Superior temporal gyrus (tissue), 1 donor: ENCODE results near the gene ZNF844.
"Not testable (repeated sequence)": the region's sequence is repeated elsewhere in the genome, so short reads cannot be mapped to it uniquely, and the experiment has no call there.

Source experiments
- DNase-seq: peaks from one replicate; pipeline ENCODE4 v3.0.0-alpha.2; 2016; ENCODE audit errors: extremely low spot score

The ZNF844 gene

GRCh38 chr19:12064590-12065538 lies at the start of gene ZNF844:
Gene ZNF844 (plus strand): TSS chr19:12064731. CDS start chr19:12064874, 143 bp downstream.
- DNase-seq: peak; percentile 95

- DNase-seq: no peak
These were observed 49.3 kb upstream of the ZNF844 start for GRCh38 chr19:12015015-12015752.

GRCh38 chr19:12015753-12016116 lies 48.8 kb upstream of the ZNF844 start:
- DNase-seq: no peak

GRCh38 chr19:12034198-12034597 lies 30.3 kb upstream of the ZNF844 start:
- no peak for DNase-seq

- DNase-seq: peak; percentile 17
These were observed 29.9 kb upstream of the ZNF844 start for GRCh38 chr19:12034620-12035019.

GRCh38 chr19:12035220-12036172 lies 29.0 kb upstream of the ZNF844 start, which contains the start of gene ZNF433:
Gene ZNF433 (minus strand): TSS chr19:12035679. CDS start chr19:12035539, 140 bp downstream.
- peak; percentile 94 for DNase-seq

GRCh38 chr19:12042893-12043292 lies 21.6 kb upstream of the ZNF844 start:
- DNase-seq: no peak

- no peak for DNase-seq
These were observed 20.6 kb upstream of the ZNF844 start for GRCh38 chr19:12043752-12044422.

GRCh38 chr19:12047868-12048267 lies 16.7 kb upstream of the ZNF844 start:
- DNase-seq: no peak

GRCh38 chr19:12052091-12052496 lies 12.4 kb upstream of the ZNF844 start:
- no peak for DNase-seq

- DNase-seq: peak; percentile 84
These were observed 11.9 kb upstream of the ZNF844 start, which contains the start of gene ZNF878 for GRCh38 chr19:12052497-12053169. Gene ZNF878 (minus strand): TSS chr19:12052961. CDS start chr19:12052801, 160 bp downstream.

- no peak for DNase-seq
These were observed 8.7 kb upstream of the ZNF844 start for GRCh38 chr19:12055784-12056183.

- no peak for DNase-seq
These were observed 11.1 kb downstream of the ZNF844 start for GRCh38 chr19:12075538-12076139.

- not testable (repeated sequence) for DNase-seq
These were observed 11.8 kb downstream of the ZNF844 start for GRCh38 chr19:12076331-12076730.

GRCh38 chr19:12077375-12077774 lies 12.8 kb downstream of the ZNF844 start:
- DNase-seq: no peak

GRCh38 chr19:12083336-12083735 lies 18.8 kb downstream of the ZNF844 start:
- not testable (repeated sequence) for DNase-seq

- DNase-seq: no peak
These were observed 20.7 kb downstream of the ZNF844 start for GRCh38 chr19:12085074-12085818.

GRCh38 chr19:12090807-12091206 lies 26.3 kb downstream of the ZNF844 start:
- peak; percentile 73 for DNase-seq
